Mesendoderm (in vitro differentiated cells): Measurements from ENCODE around the gene CLIP4. TPM values are rescaled to one million over a fixed set of nuclear protein-coding genes. Genes with fewer than 3 reads are reported as not detected.
A peak's percentile ranks its signal among the peaks of the same experiment; 100 is the strongest.

Source experiments
- DNase-seq: peaks from one replicate; pipeline ENCODE4 v3.0.0; 2013
- H2AK5ac ChIP-seq: 2 replicates; pipeline ENCODE4 v1.6.1; 2013; ENCODE audit warnings: low read length, inconsistent platforms
- H2BK120ac ChIP-seq: 2 replicates; pipeline ENCODE4 v1.6.1; 2013; ENCODE audit warnings: low read depth, mild to moderate bottlenecking, low read length, moderate library complexity, mixed read lengths
- H2BK15ac ChIP-seq: replicated peaks from 2 replicates; pipeline ENCODE4 v1.6.1; 2013; ENCODE audit warnings: low read depth, mild to moderate bottlenecking, moderate library complexity
- H2BK5ac ChIP-seq: 2 replicates; pipeline ENCODE4 v1.6.1; 2013; ENCODE audit warnings: low read length, inconsistent platforms
- H3K18ac ChIP-seq: 2 replicates; pipeline ENCODE4 v1.6.1; 2013; ENCODE audit warnings: mild to moderate bottlenecking, low read length, mixed read lengths
- H3K23ac ChIP-seq: one replicate; pipeline ENCODE4 v1.6.1; 2013; ENCODE audit warnings: low read length
- H3K27ac ChIP-seq: 2 replicates; pipeline ENCODE4 v1.5.1; 2013; ENCODE audit warnings: low read depth, mild to moderate bottlenecking, inconsistent platforms, low read length, moderate library complexity
- H3K27me3 ChIP-seq: 2 replicates; pipeline ENCODE4 v1.6.1; 2013; ENCODE audit warnings: low read length, control low read depth, mild to moderate bottlenecking, inconsistent platforms; ENCODE audit not compliant: insufficient read depth, poor library complexity
- H3K36me3 ChIP-seq: 2 replicates; pipeline ENCODE4 v1.6.1; 2013; ENCODE audit warnings: low read length, inconsistent platforms; ENCODE audit not compliant: control insufficient read depth, insufficient read depth
- H3K4ac ChIP-seq: one replicate; pipeline ENCODE4 v1.6.1; 2013; ENCODE audit warnings: low read depth, mild to moderate bottlenecking, low read length, moderate library complexity
- H3K4me1 ChIP-seq: 2 replicates; pipeline ENCODE4 v1.6.1; 2013; ENCODE audit warnings: low read depth, low read length, inconsistent platforms; ENCODE audit not compliant: control insufficient read depth
- H3K4me2 ChIP-seq: 2 replicates; pipeline ENCODE4 v1.6.1; 2013; ENCODE audit warnings: low read length
- H3K4me3 ChIP-seq: 2 replicates; pipeline ENCODE4 v1.5.1; 2013; ENCODE audit warnings: mild to moderate bottlenecking, low read length
- H3K56ac ChIP-seq: one replicate; pipeline ENCODE4 v1.6.1; 2013; ENCODE audit warnings: low read length
- H3K79me1 ChIP-seq: 2 replicates; pipeline ENCODE4 v1.6.1; 2013; ENCODE audit warnings: low read length, inconsistent platforms
- H3K79me2 ChIP-seq: 2 replicates; pipeline ENCODE4 v1.6.1; 2013; ENCODE audit warnings: mild to moderate bottlenecking, low read length; ENCODE audit not compliant: control insufficient read depth, insufficient read depth
- H3K9ac ChIP-seq: 2 replicates; pipeline ENCODE4 v1.6.1; 2013; ENCODE audit warnings: low read length, inconsistent platforms
- H4K5ac ChIP-seq: one replicate; pipeline ENCODE4 v1.6.1; 2013; ENCODE audit warnings: low read length
- H4K8ac ChIP-seq: one replicate; pipeline ENCODE4 v1.6.1; 2013; ENCODE audit warnings: low read depth, mild to moderate bottlenecking, control low read depth, low read length, moderate library complexity
- WGBS: extraction: QIAGEN DNeasy Blood & Tissue Kit; methylation state at CpG from one replicate; pipeline ENCODE4 v1.1.7; 2013; ENCODE audit warnings: low lambda C conversion rate, missing lambda C conversion rate; ENCODE audit not compliant: insufficient coverage; ENCODE audit errors: extremely low coverage; 5-methylcytosine and 5-hydroxymethylcytosine counted together
- polyA plus RNA-seq, 2 experiments: library from polyadenylated mRNA; stranded (reverse); fragments of 200-250 nt; gene quantifications; one replicate each; pipeline ENCODE4 v1.2.3, GENCODE V29; 2013

Gene CLIP4
- 0.27 TPM for polyA plus RNA-seq (2013, experiment 1 of 2)
- 0.29 TPM for polyA plus RNA-seq (2013, experiment 2 of 2)

DNA sequence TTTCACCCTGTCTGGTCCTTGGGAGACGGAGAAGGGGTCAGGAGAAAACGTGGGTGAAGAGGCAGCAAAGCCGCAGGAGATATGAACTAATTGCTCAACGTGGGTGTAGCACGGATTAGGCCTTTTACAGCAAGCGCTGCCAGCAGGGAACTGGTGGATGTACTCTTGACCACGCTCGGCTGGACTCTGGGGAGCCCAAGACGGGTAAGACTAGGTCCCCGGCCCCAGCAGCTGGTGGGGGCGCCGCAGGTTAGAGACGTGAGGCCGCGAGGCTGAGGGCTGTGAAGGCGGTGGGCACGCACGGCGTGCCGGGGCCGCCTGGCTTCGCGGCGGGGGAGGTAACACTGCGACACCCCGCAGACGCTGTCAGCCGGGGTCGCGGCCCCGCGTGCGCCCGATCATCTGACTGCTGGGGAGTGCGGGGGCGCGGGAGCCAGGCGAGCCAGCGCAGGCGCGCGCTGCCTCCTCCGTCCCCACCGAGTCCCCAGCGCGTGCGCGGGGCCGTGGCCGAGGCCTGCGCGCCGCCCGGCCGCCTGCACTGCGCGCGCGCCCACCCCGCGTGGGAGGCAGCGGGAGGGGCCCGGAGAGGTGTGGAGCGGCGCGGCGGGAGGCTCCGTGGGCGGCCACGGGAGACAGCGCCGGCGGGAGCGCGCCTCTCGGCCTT lies at the start of gene CLIP4:
Gene CLIP4 (plus strand): TSS at position 470 of the 664 bp plus-strand sequence. CDS start 5,974 bp downstream, outside the sequence.
- Histone ChIP-seq H3K4me1 (no peaks in the 10 kb centered on the region), H3K36me3 (no peaks in the 10 kb centered on the region), H2BK5ac (no peak within 1 kb of the TSS), H2BK120ac (peak within 1 kb of the TSS; percentile 52), H2AK5ac (no peak within 1 kb of the TSS), H3K27ac (no peak within 1 kb of the TSS), H3K23ac (peak within 1 kb of the TSS; percentile 45), H3K18ac (peak within 1 kb of the TSS; percentile 89), H3K4ac (peak within 1 kb of the TSS; percentile 93), H3K79me1 (no peaks in the 10 kb centered on the region), H3K79me2 (no peaks in the 10 kb centered on the region), H2BK15ac (no peak within 1 kb of the TSS), H3K27me3 (peaks cover 25% of the 10 kb centered on the region), H3K9ac (peak within 1 kb of the TSS; percentile 60), H4K5ac (no peak within 1 kb of the TSS), H3K56ac (peak within 1 kb of the TSS; percentile 80), H3K4me3 (peak within 1 kb of the TSS; percentile 25), H3K4me2 (peak within 1 kb of the TSS; percentile 64), H4K8ac (no peak within 1 kb of the TSS)
- WGBS = no CpG with 5 or more reads among the region's 76 CpGs
- no peak for DNase-seq

DNA sequence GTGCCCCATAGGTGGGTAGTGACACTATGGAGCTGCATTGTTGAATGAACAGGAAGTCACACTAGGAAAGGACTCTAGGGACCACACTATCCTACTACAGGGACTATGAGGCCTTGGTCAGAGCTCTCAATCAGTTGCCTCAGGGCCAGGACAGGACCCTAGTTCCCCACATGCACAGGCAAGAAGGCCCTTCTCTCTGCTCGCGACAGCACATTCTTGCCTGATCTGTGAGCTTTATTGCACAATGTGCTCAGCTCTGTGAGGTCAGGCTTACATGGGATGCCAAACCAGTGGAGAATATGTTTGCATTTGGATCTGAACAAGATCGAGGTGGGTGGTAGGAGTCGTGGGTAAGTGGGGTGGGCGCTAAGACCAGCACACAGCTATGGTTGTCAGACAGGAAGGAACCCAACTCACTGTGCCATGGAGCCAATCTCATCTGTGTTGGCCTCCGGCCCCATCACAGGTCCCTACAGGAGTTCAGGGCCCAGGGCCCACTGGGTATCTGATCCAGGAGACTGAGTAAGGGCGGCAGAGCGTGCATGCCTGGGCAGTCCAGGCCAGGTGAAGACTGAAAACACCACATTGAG lies 48.8 kb upstream of the CLIP4 start:
- Histone ChIP-seq H2BK5ac (no peak overlapping the region), H2BK15ac (no peak overlapping the region), H4K5ac (no peak overlapping the region), H3K79me1 (no peaks in the 10 kb centered on the region), H3K36me3 (no peaks in the 10 kb centered on the region), H3K4me1 (no peaks in the 10 kb centered on the region), H3K27me3 (no peaks in the 10 kb centered on the region), H2AK5ac (no peak overlapping the region), H3K23ac (no peak overlapping the region), H3K4ac (no peak overlapping the region), H4K8ac (no peak overlapping the region), H3K56ac (no peak overlapping the region), H3K9ac (no peak overlapping the region), H3K79me2 (no peaks in the 10 kb centered on the region), H3K4me2 (no peak overlapping the region), H2BK120ac (no peak overlapping the region), H3K4me3 (no peak overlapping the region), H3K27ac (no peak overlapping the region), H3K18ac (no peak overlapping the region)
- no CpG with 5 or more reads among the region's 8 CpGs for WGBS
- DNase-seq = no peak

DNA sequence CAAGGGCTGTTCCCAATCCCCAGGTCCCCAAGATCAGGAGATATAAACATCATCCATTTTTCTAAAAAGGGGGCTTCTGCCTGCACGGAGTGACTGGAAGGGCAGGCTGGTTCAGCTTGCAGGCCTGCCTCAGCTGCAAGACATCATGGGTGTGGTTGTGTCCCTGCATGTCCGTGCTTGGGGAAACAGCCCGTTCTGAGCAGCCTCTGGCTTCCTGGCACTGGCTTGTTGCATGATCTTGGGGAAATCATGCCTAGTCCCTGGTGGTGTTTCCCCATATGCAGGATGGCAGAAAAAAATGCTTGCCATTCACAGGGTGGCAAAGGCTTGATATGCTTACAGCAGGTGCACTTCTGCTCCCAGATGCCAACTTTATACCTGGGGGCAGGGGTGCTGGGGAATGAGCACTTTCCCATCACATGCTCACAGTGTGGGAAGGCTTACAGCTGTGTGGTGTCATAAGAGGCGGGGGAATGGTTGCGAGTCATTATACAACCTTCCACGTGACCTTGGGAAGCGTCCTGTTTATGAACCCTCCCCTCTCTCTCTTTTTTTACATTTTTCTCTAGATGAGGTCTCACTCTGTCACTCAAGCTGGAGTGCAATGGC lies 48.1 kb upstream of the CLIP4 start:
- no CpG with 5 or more reads among the region's 7 CpGs for WGBS
- no peaks in the 10 kb centered on the region for H3K4me1 ChIP-seq
- no peak overlapping the region for H3K27ac ChIP-seq
- H3K56ac ChIP-seq = no peak overlapping the region
- DNase-seq = no peak
- no peak overlapping the region for H4K8ac ChIP-seq
- no peak overlapping the region for H3K23ac ChIP-seq
- no peak overlapping the region for H2AK5ac ChIP-seq
- H4K5ac ChIP-seq = no peak overlapping the region
- H3K27me3 ChIP-seq = no peaks in the 10 kb centered on the region
- no peak overlapping the region for H2BK5ac ChIP-seq
- no peaks in the 10 kb centered on the region for H3K79me2 ChIP-seq
- no peak overlapping the region for H3K4ac ChIP-seq
- H2BK15ac ChIP-seq = no peak overlapping the region
- H3K9ac ChIP-seq = no peak overlapping the region
- no peak overlapping the region for H3K4me3 ChIP-seq
- no peak overlapping the region for H3K4me2 ChIP-seq
- H3K36me3 ChIP-seq = no peaks in the 10 kb centered on the region
- no peak overlapping the region for H2BK120ac ChIP-seq
- H3K18ac ChIP-seq = no peak overlapping the region
- H3K79me1 ChIP-seq = no peaks in the 10 kb centered on the region

GRCh38 chr2:29068513-29068912 lies 46.7 kb upstream of the CLIP4 start:
- Histone ChIP-seq H3K79me1 (no peaks in the 10 kb centered on the region), H3K27me3 (no peaks in the 10 kb centered on the region), H3K4me3 (no peak overlapping the region), H3K36me3 (no peaks in the 10 kb centered on the region), H2BK120ac (no peak overlapping the region), H3K79me2 (no peaks in the 10 kb centered on the region), H3K4ac (no peak overlapping the region), H3K18ac (no peak overlapping the region), H2BK15ac (no peak overlapping the region), H3K23ac (no peak overlapping the region), H3K56ac (no peak overlapping the region), H3K4me1 (no peaks in the 10 kb centered on the region), H3K27ac (no peak overlapping the region), H4K8ac (no peak overlapping the region), H2AK5ac (no peak overlapping the region), H2BK5ac (no peak overlapping the region), H3K4me2 (no peak overlapping the region), H3K9ac (no peak overlapping the region), H4K5ac (no peak overlapping the region)
- no peak for DNase-seq
- no CpG with 5 or more reads among the region's 7 CpGs for WGBS

DNA sequence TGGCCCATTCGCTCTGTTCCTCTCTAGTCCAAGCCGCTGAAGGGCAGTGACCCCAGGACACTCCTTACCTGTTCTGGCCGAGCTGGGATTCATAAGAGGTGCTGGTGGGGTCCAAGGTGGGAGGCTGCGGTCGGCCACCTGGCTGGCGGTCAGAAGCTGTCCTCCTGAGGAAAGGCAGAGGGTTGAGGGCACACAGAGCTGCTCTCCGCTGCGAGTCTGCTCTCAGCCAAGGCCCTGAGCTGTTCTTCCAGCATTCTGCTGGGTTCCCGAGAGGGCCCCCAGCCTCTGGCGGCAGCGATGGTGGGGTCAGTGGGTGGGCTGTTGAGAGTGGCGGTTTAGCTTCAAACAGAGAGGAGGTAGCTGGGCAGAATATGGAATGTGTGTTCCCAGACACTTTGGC lies 44.7 kb upstream of the CLIP4 start:
- Histone ChIP-seq H3K23ac (no peak overlapping the region), H3K4ac (no peak overlapping the region), H3K56ac (no peak overlapping the region), H2BK5ac (no peak overlapping the region), H3K79me1 (no peaks in the 10 kb centered on the region), H3K27ac (no peak overlapping the region), H4K5ac (no peak overlapping the region), H3K79me2 (no peaks in the 10 kb centered on the region), H3K18ac (no peak overlapping the region), H3K4me3 (no peak overlapping the region), H3K27me3 (no peaks in the 10 kb centered on the region), H3K36me3 (no peaks in the 10 kb centered on the region), H4K8ac (no peak overlapping the region), H3K4me2 (no peak overlapping the region), H3K4me1 (no peaks in the 10 kb centered on the region), H3K9ac (no peak overlapping the region), H2AK5ac (no peak overlapping the region), H2BK120ac (no peak overlapping the region), H2BK15ac (no peak overlapping the region)
- WGBS = no CpG with 5 or more reads among the region's 12 CpGs
- DNase-seq = no peak
